Measurements from ENCODE around the gene VCL. TPM values are rescaled to one million over a fixed set of nuclear protein-coding genes. Genes with fewer than 3 reads are reported as not detected.

Gene VCL
- total RNA-seq, 1 donor from 2014 or later, result 42.1 TPM

GRCh38 chr10:74153676-74154075 is 155.8 kb downstream of the VCL start:
- peaks cover 20% of the 10 kb centered on the region for H3K4me1 Mint-ChIP-seq (ENCODE audit: low read depth, unreplicated experiment)
- TF ChIP-seq, protein P1, sequence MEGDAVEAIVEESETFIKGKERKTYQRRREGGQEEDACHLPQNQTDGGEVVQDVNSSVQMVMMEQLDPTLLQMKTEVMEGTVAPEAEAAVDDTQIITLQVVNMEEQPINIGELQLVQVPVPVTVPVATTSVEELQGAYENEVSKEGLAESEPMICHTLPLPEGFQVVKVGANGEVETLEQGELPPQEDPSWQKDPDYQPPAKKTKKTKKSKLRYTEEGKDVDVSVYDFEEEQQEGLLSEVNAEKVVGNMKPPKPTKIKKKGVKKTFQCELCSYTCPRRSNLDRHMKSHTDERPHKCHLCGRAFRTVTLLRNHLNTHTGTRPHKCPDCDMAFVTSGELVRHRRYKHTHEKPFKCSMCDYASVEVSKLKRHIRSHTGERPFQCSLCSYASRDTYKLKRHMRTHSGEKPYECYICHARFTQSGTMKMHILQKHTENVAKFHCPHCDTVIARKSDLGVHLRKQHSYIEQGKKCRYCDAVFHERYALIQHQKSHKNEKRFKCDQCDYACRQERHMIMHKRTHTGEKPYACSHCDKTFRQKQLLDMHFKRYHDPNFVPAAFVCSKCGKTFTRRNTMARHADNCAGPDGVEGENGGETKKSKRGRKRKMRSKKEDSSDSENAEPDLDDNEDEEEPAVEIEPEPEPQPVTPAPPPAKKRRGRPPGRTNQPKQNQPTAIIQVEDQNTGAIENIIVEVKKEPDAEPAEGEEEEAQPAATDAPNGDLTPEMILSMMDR (IDR thresholded peaks at IDR 0.05; ENCODE audit: partially characterized antibody, unreplicated experiment), result no peak
- no peak overlapping the region for H3K27ac Mint-ChIP-seq (ENCODE audit: unreplicated experiment)
- H3K27me3 Mint-ChIP-seq (ENCODE audit: unreplicated experiment), result peaks cover 3% of the 10 kb centered on the region
- H3K36me3 Mint-ChIP-seq (ENCODE audit: unreplicated experiment), result no peaks in the 10 kb centered on the region
- H3K9me3 Mint-ChIP-seq (ENCODE audit: unreplicated experiment), result peaks cover 3% of the 10 kb centered on the region
- DNase-seq, result no peak
- H3K4me3 Mint-ChIP-seq (ENCODE audit: unreplicated experiment), result no peak overlapping the region

DNA sequence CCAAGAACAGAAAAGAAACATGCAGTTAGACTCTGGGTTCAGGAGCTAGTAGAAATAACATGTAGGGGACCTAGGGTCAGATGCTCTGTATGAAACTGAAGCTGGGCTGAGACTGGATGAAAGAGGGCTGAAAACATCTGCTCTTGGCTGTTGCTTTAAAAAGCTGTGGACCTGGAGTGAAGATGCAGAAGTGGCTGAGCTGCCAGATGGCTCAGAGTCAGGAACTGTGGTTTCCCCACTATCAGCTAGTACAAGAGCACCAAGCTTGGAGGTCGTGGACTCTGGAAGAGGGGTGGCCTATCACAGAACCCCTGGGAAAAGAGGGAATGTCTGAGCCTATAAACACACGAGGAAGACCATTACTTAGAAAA is 159.0 kb downstream of the VCL start:
- no peaks in the 10 kb centered on the region for H3K36me3 Mint-ChIP-seq (ENCODE audit: unreplicated experiment)
- peaks cover 5% of the 10 kb centered on the region for H3K27me3 Mint-ChIP-seq (ENCODE audit: unreplicated experiment)
- no peak for DNase-seq
- TF ChIP-seq, protein P1 (IDR thresholded peaks at IDR 0.05; ENCODE audit: partially characterized antibody, unreplicated experiment), result no peak
- peak overlapping the region; percentile 91 for H3K27ac Mint-ChIP-seq (ENCODE audit: unreplicated experiment)
- H3K9me3 Mint-ChIP-seq (ENCODE audit: unreplicated experiment), result peaks cover 3% of the 10 kb centered on the region
- peak overlapping the region; percentile 50 for H3K4me3 Mint-ChIP-seq (ENCODE audit: unreplicated experiment)
- H3K4me1 Mint-ChIP-seq (ENCODE audit: low read depth, unreplicated experiment), result peaks cover 20% of the 10 kb centered on the region

DNA sequence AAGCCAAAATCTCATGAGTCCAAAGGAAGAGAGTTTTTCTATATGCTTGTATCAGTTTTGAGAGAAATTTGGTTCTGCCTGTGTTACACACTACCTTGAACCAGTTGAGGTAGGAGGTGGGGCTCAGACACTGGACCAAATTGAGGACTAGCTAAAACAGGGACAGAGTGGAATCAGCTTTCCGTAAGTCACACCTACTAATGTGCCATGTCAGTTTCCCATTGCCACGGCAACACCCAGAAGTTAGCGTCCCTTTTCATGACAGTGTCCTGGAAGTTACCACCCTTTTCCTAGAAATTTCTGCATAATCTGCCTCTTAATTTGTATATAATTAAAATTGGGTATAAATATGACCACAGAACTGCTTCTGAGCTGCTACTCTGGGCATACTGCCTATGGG is 162.1 kb downstream of the VCL start:
- TF ChIP-seq, protein P1 (IDR thresholded peaks at IDR 0.05; ENCODE audit: partially characterized antibody, unreplicated experiment), result no peak
- Mint-ChIP-seq H3K27me3 (ENCODE audit: unreplicated experiment) (peaks cover 5% of the 10 kb centered on the region), H3K4me3 (ENCODE audit: unreplicated experiment) (no peak overlapping the region), H3K4me1 (ENCODE audit: low read depth, unreplicated experiment) (peaks cover 13% of the 10 kb centered on the region), H3K9me3 (ENCODE audit: unreplicated experiment) (peaks cover 3% of the 10 kb centered on the region), H3K36me3 (ENCODE audit: unreplicated experiment) (no peaks in the 10 kb centered on the region), H3K27ac (ENCODE audit: unreplicated experiment) (no peak overlapping the region)
- no peak for DNase-seq

GRCh38 chr10:74163319-74164068 is 165.6 kb downstream of the VCL start:
- no peak overlapping the region for H3K4me3 Mint-ChIP-seq (ENCODE audit: unreplicated experiment)
- DNase-seq, result no peak
- peaks cover 1% of the 10 kb centered on the region for H3K27me3 Mint-ChIP-seq (ENCODE audit: unreplicated experiment)
- H3K27ac Mint-ChIP-seq (ENCODE audit: unreplicated experiment), result no peak overlapping the region
- TF ChIP-seq, protein P1 (IDR thresholded peaks at IDR 0.05; ENCODE audit: partially characterized antibody, unreplicated experiment), result no peak
- H3K36me3 Mint-ChIP-seq (ENCODE audit: unreplicated experiment), result no peaks in the 10 kb centered on the region
- H3K9me3 Mint-ChIP-seq (ENCODE audit: unreplicated experiment), result no peaks in the 10 kb centered on the region
- peaks cover 2% of the 10 kb centered on the region for H3K4me1 Mint-ChIP-seq (ENCODE audit: low read depth, unreplicated experiment)

DNA sequence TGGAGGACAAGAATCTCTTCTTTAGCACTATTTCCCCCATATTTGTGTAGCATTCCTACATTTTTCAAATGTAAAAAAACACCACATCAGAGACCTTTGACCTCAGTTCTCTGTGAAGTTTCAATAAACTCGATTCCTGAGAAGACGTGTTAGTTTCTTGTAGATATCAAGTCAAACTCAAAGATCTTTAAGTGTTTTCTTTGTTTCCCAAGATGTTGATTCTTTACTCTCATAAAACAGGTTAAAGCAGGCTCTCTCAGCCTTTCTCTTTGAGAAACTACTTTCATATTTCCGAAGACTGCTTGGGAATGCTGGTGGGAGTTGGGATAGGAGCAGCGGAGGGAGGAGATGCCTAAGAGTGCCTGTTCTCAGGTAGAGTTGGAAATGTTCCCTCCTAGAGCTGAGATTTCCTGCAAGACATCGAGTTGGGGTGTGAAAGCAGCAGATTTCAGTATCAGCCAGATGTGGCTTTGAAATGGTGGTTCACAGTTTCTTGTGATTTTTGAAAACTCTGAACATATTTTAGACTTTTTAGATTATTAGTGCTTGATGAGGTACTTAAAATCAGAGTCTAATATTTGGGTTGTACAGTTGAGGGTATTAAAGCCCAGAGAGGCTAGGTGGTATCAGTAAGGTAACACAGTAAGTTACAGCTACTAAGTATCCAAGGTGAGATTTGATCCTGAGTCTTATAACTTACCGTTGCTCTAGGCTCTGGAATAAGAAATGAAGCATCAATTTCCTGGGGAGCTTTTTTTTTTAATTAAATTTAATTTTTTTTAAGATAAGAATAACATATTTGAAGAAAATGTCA is 167.0 kb downstream of the VCL start:
- no peaks in the 10 kb centered on the region for H3K27me3 Mint-ChIP-seq (ENCODE audit: unreplicated experiment)
- no peak for DNase-seq
- H3K4me1 Mint-ChIP-seq (ENCODE audit: low read depth, unreplicated experiment), result peaks cover 2% of the 10 kb centered on the region
- no peaks in the 10 kb centered on the region for H3K9me3 Mint-ChIP-seq (ENCODE audit: unreplicated experiment)
- no peaks in the 10 kb centered on the region for H3K36me3 Mint-ChIP-seq (ENCODE audit: unreplicated experiment)
- TF ChIP-seq, protein P1 (IDR thresholded peaks at IDR 0.05; ENCODE audit: partially characterized antibody, unreplicated experiment), result no peak
- no peak overlapping the region for H3K4me3 Mint-ChIP-seq (ENCODE audit: unreplicated experiment)
- H3K27ac Mint-ChIP-seq (ENCODE audit: unreplicated experiment), result no peak overlapping the region

All from glutamatergic neuron (in vitro differentiated cells).